GM21447 (cell line): ENCODE data around the gene GALNT2.

Experiments used
- ATAC-seq: cut with Tn5 transposase; IDR thresholded peaks from one replicate; pipeline ENCODE4 v1.9.1; 2021; ENCODE audit not compliant: unreplicated experiment

The GALNT2 gene

DNA sequence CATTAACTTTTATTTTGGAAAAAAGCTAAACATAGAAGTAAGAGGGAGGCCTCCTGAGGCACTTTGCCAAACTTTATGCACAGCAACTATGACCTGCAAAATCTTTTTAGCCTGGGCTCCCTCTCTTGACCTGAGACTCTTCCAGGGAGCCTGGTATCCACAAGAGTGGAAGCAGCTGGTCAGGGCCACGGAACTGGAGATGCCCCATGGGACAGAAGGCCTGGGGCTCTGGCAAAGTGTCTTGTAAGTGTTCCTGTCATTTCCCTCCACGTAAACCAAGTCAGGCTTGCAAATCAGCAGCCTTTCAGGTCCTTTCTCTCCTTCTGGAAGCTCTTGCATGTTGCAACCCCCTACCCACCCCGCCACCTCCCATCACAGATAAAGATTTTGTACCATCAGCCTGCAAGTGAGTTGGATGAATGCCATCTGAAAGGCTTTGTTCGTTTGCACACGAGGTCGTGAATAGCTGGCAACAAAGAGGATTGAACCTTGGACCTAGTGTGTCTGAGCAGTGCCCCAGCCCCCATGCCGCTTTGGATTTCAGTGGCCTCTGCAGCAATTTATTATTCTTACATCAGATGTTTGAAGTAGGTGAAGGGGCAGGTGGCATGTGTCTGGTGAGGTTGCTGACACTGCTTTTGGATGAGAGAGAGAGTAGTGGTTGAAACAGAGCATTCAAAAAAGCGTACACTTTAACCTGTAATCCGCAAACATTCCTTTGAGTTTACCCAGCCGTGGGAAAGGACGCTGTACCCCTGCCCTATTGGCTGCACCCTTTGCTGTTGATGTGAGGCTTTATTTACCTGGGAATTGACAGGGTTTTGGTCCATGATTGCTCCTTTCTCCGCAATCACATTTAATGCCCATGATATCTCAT lies 91.6 kb downstream of the GALNT2 start:
- ATAC-seq, result no peak

- ATAC-seq, result no peak
Measured at GRCh38 chr1:230159580-230159979, 92.5 kb downstream of the GALNT2 start.

DNA sequence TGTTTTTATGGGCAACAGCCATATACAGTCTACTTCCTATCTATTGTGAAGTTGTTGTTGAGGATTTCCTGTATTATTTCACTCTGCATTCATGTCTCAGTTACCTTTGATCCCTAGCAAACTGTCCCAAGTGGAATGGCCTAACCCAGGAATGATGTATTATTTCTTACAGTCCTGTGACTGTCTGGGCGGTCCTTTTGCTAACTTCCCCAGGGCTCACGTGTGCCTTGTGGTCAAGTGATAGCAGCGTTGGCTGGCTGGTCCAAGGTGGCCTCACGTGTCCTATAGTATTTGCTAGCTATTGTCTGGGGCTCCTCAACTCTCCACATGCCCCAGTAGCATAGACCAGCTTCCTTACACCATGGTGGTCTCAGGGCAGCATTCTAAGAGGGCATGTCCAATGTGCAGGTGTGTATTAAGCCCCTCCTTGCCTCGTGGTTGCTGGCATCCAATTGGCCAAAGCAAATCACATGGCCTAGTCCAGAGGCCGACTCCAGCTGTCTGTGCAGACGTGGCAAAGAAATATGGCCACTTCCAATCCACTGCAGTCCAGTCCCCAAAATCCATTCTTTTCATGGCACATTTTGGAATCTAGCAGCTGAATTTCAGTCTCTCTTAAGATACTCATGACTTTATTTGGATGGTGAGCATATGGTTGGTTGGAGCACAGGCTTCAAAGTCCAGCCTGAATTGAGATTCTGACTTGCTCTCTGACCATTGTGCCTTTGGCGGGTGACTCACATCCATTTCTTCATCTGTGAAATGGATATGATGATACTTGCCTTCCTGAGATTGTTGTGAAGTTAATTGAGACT lies 94.1 kb downstream of the GALNT2 start:
- ATAC-seq, result no peak

DNA sequence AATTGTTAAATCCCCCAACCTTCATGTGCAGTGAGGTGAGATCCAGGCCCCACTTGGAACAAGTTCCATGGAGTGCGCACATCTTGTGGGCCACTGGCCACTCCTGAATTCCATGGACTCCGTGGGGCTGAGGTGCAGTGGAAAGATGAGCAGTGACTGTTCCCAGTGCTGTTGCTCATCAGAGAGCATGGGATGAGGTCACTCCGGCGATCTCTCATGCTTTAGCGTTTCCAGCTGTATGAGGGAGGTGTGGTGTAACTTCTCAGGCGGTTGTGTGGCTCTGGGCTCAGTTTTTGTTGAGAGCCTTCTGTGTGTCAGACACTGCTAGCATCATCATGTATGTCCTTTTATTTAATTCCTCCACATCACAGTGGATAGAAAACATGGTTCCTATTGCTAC lies 96.2 kb downstream of the GALNT2 start:
- no peak for ATAC-seq

DNA sequence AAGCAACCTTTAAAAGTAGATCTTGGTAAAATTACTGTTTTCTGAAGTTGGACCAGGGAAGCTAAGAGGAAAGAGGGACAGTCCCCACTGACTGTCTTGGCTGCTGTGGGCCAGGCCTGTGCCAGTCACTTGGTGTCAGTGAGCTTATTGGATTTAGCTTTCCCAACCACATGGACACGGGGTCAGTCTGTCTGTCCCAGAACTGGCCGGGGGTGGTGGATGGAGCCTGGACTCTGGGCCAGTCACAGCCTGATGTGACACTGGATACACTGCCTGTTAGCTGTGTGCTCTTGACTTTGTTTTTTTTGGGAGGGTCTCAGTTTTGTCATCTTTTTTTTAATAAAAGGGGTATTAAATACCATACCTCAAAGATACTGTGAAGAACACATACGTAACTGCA lies 96.7 kb downstream of the GALNT2 start:
- ATAC-seq, result no peak

DNA sequence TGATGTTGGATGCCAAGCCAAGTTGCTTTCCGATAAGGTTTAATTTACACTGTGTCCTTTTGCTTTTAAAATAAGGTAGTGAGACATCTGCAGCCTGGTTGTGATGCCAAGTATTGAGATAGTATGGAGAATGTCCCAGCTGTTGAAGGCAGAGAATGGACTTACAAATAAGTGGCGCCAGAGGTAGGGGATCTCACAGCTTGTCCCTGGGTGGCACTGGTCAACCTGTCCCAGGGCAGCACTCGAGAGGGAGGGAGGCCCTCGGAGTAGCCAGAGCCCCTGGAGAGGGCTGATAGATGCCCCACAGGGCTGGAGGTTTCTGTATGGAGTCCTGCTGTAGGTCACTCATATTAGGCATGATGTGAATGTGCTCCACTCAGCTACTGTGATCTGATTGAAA lies 98.5 kb downstream of the GALNT2 start:
- no peak for ATAC-seq

- ATAC-seq, result no peak
Measured at GRCh38 chr1:230166366-230167132, 99.5 kb downstream of the GALNT2 start.

GRCh38 chr1:230167419-230167852 lies 100.4 kb downstream of the GALNT2 start:
- ATAC-seq, result no peak

GRCh38 chr1:230169454-230170152 lies 102.6 kb downstream of the GALNT2 start:
- peak; percentile 58 for ATAC-seq

DNA sequence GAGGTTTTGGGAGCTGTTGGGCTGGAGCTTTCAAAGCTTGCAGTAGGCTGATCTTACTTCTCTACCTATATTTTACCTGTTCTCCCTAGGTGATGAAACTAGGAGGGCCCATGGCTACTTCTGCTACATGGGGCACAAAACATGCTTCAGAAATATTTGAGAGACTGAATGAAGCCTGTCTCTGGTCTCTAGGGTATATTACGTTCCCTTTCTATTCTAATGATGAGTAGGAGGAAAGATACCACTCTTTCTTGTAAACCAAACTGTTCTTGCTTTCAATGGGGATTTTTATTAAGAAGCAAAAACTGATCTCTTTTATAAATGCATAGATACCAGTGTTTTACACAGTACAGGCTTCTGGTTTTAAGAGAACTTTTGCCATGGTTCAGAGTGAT lies 103.1 kb downstream of the GALNT2 start:
- ATAC-seq, result peak; percentile 45

GRCh38 chr1:230170622-230171021 lies 103.6 kb downstream of the GALNT2 start:
- no peak for ATAC-seq

DNA sequence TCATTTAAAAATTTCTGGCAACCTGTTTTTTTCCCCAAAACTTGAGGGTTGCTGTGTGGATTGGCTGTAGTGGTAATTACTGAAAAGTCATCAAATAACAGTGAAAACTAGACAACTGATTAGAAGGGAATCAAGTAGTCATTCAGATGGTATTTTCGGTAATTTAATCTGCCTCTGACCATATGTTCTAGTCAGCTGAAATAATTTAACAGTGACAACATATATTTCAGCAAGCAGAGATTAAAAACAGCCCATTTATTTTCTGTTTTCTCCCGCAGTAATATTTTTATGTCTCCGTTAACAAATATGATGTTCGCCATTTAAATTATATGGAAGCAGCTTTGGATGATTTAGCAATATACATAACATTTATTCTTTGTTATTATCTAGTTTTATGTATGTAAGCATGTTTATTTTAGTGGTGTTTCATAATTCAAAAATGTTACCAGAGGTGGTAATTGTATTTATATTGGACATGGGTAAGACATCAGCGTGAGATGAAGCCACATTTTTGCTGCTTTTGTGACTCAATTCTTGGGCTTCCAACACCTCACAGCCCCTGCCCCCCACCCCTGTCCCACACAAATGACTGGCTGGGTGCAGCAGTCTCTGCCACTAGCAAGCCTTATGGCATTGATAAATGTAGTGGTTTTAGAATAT lies 104.4 kb downstream of the GALNT2 start:
- no peak for ATAC-seq

DNA sequence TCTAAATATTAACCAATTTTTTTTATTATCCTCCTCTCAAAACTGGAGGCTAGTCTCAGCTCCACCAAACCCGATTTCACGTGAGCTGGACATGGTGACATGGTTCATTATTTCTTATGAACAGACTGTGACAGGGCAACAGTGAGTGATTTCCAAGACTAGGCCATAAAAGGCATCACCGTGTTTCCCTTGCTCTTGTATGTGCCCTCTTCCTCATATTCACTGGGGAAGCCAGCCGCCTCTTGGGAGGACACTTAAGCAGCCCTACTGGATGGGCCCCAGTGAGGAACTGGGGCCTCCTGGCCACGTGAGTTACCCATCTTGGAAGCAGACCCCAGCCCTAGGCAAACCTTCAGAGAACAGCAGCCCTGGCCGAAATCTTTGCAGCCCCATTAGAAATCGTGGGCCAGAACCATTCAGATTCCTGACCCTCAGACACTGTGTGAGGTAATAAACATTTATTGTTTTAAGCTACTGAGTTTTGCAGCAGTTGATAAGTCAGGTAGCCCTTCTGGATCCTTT lies 105.0 kb downstream of the GALNT2 start:
- ATAC-seq, result no peak

DNA sequence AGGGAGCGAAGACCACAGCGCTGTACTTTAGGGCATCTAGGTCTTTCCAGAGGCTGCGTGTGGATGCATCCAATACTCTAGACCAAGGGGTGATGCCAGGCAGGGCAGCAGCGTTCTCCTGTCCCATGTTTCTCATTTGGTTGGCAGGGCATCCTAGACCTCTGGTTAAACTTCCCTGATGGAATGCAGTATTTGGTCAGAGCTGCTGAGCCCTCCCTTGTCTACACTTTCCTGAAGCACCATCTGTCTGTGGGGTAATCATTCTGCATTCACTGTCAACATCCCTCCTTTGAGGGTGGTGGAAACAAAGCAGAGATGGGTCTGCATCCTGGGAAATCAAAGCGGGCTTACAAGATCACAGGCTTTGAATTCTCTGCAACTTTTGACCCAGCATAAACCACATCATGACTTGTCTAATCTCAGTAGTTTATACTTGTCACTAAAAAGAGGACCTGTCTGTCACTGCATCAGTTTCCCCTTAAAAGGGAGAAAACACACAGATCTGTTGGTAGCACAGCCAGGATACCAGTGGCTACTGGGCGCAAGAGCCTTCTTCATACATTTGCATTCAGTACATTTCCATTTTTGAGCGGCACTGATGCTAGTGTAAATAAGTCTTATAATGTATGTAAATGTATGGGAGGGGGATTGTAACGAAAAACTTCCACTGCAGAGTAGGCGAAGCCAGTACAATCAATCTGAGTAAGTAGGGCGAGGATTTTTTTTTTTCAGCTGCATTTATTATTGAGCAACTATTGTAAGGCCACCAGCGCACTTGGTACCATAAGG lies 106.3 kb downstream of the GALNT2 start:
- ATAC-seq, result no peak

DNA sequence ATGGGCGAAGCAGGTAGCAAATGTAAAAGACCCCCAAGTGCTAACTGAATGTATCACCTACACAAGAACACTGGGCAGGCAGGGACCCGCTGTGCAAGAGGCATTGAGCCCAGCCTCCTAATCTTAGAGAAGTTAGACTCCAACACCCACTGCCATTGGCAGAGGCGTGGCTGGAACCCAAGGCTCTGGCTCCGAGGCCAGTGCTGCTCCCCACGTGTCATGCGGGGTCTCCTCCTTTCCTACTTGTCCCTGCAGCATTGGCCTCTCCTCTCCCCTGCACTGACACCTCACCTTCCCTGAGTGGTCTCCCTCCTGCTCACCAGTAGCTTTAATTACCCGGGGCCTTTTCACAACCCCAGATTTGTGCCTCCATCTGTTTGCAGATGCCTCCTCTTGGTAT lies 107.0 kb downstream of the GALNT2 start:
- no peak for ATAC-seq

DNA sequence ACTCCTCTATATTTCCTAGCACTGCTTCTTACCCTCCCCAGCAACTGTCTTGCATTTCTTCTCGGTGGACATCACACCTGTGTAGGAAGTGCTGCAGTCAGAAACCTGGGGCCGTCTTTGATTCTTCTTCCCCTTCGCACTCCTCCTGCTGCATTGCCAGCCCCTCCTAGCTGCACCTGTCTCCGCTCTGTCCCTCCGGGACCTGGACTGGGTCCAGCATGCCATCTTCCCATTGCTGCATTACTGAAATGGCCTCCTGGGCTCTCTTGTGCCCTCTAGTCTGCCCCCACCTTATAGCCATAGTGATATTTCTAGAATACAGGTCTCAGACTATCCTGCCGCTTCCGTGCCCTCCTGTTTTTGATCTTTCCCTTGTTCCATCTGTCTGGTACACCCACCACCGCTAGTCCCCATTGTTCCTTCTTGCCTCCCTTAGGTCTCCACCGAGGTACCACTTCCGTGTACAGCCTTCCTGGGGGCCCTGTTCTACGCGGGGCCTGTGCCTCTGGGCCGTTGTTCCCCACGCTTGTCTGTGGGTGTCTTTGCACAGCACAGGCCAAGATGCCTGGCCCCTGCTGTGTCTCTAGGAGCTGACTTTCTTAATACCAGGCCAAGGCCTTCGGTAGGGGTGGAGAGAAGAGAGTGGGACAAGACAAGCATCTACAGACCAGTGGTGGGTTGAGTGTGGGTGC lies 107.6 kb downstream of the GALNT2 start:
- no peak for ATAC-seq

- ATAC-seq, result no peak
Measured at GRCh38 chr1:230175163-230175747, 108.2 kb downstream of the GALNT2 start.

DNA sequence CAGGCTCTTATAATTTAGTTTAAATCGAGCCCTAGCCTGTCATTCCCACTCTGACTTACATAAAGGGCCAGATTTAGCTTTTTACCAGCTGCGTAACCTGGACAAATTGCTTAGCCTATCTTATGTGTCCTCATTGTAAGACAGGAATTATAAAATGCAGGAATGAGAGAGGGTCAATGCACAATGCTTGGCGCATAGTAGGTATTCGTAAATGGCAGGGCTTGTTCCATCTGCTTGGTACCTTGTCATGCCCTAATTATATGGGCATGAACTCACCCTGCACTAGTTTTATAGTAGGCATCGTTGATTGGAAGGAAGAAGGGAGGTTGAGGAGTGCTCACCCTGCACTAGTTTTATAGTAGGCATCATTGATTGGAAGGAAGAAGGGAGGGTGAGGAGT lies 108.8 kb downstream of the GALNT2 start:
- ATAC-seq, result no peak
